Activated CD8-positive, alpha-beta memory T cell treated with anti-CD3 and anti-CD28 coated beads for 24 hours (primary cell): ENCODE measurements around the gene CAMK1D.
A peak's percentile ranks its signal among the peaks of the same experiment; 100 is the strongest.

Experiments used
- DNase-seq: peaks from one replicate; pipeline ENCODE4 v3.0.0-alpha.2; 2020

Gene CAMK1D

GRCh38 chr10:12500381-12501303 is 151.3 kb downstream of the CAMK1D start:
- DNase-seq, result no peak

- no peak for DNase-seq
Measured at GRCh38 chr10:12501324-12501723, 152.0 kb downstream of the CAMK1D start.

GRCh38 chr10:12501841-12502525 is 152.6 kb downstream of the CAMK1D start:
- no peak for DNase-seq

GRCh38 chr10:12502526-12503274 is 153.4 kb downstream of the CAMK1D start:
- DNase-seq, result no peak

GRCh38 chr10:12503311-12503710 is 154.0 kb downstream of the CAMK1D start:
- DNase-seq, result no peak

GRCh38 chr10:12504176-12504575 is 154.8 kb downstream of the CAMK1D start:
- DNase-seq, result no peak

- DNase-seq, result no peak
Measured at GRCh38 chr10:12504628-12505027, 155.3 kb downstream of the CAMK1D start.

- DNase-seq, result no peak
Measured at GRCh38 chr10:12505683-12506082, 156.3 kb downstream of the CAMK1D start.

GRCh38 chr10:12507165-12507850 is 158.0 kb downstream of the CAMK1D start:
- DNase-seq, result no peak

GRCh38 chr10:12508165-12508564 is 158.8 kb downstream of the CAMK1D start:
- no peak for DNase-seq

- DNase-seq, result peak; percentile 51
Measured at GRCh38 chr10:12509016-12509793, 159.9 kb downstream of the CAMK1D start.

- no peak for DNase-seq
Measured at GRCh38 chr10:12509794-12510100, 160.4 kb downstream of the CAMK1D start.

- peak; percentile 52 for DNase-seq
Measured at GRCh38 chr10:12510501-12510941, 161.2 kb downstream of the CAMK1D start.

- DNase-seq, result peak; percentile 30
Measured at GRCh38 chr10:12510984-12511383, 161.6 kb downstream of the CAMK1D start.

- peak; percentile 43 for DNase-seq
Measured at GRCh38 chr10:12511651-12512050, 162.3 kb downstream of the CAMK1D start.

GRCh38 chr10:12512332-12513002 is 163.1 kb downstream of the CAMK1D start:
- DNase-seq, result peak; percentile 9

GRCh38 chr10:12513003-12513365 is 163.6 kb downstream of the CAMK1D start:
- DNase-seq, result peak; percentile 35

GRCh38 chr10:12513775-12514673 is 164.7 kb downstream of the CAMK1D start:
- DNase-seq, result peak; percentile 33

GRCh38 chr10:12518024-12518423 is 168.7 kb downstream of the CAMK1D start:
- DNase-seq, result no peak

- DNase-seq, result no peak
Measured at GRCh38 chr10:12521423-12521822, 172.1 kb downstream of the CAMK1D start.
